ENCODE data around the gene NTNG1. TPM values are rescaled to one million over a fixed set of nuclear protein-coding genes. Genes with fewer than 3 reads are reported as not detected.

NTNG1 gene
- total and polyA plus RNA-seq, 10 of the 15 experiments (the other 5 are each of a cell fraction or from before 2014, with no cell fraction given), result 0.18 to 2.3 (median 1.1) TPM; not detected in 1

GRCh38 chr1:107529511-107530149 lies 388.8 kb downstream of the NTNG1 start (continued):
- TF ChIP-seq, protein P1, sequence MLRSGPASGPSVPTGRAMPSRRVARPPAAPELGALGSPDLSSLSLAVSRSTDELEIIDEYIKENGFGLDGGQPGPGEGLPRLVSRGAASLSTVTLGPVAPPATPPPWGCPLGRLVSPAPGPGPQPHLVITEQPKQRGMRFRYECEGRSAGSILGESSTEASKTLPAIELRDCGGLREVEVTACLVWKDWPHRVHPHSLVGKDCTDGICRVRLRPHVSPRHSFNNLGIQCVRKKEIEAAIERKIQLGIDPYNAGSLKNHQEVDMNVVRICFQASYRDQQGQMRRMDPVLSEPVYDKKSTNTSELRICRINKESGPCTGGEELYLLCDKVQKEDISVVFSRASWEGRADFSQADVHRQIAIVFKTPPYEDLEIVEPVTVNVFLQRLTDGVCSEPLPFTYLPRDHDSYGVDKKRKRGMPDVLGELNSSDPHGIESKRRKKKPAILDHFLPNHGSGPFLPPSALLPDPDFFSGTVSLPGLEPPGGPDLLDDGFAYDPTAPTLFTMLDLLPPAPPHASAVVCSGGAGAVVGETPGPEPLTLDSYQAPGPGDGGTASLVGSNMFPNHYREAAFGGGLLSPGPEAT (IDR thresholded peaks at IDR 0.05; ENCODE audit: low read depth), result no peak
- TF ChIP-seq YBX1 (IDR thresholded peaks at IDR 0.05) (no peak), ZSCAN29 (IDR thresholded peaks at IDR 0.05) (no peak), CREB1 (IDR thresholded peaks at IDR 0.05; ENCODE audit: low read depth) (no peak), ASH2L (IDR thresholded peaks at IDR 0.05; ENCODE audit: borderline replicate concordance, low read depth) (no peak), NFYB (IDR thresholded peaks at IDR 0.05; ENCODE audit: insufficient read depth, low read depth, low read length) (no peak), CTCF (IDR thresholded peaks at IDR 0.05 in 2 of 3, conservative IDR thresholded peaks at IDR 0.05 in 1 of 3; ENCODE audit: control insufficient read depth in 2 of 3, extremely low read depth in 1 of 3, insufficient read depth in 1 of 3, low read depth in 3 of 3, low read length in 3 of 3) (peak; percentile 85 to 95 (median 88); a peak in 5 of 6 replicates), TBL1XR1 (IDR thresholded peaks at IDR 0.05; ENCODE audit: low read depth, low read length) (no peak), RUNX3 (IDR thresholded peaks at IDR 0.05; ENCODE audit: low read length) (0 out of 2 replicates have a peak, but pooled peaks have one; percentile 13), TCF3 (IDR thresholded peaks at IDR 0.05; ENCODE audit: borderline replicate concordance, insufficient read depth, low read depth, low read length) (no peak), JUND (IDR thresholded peaks at IDR 0.05; ENCODE audit: low read depth, low read length) (no peak), SKIL (IDR thresholded peaks at IDR 0.05; ENCODE audit: low read depth, poor library complexity, severe bottlenecking) (no peak)
- TF ChIP-seq, protein P2, sequence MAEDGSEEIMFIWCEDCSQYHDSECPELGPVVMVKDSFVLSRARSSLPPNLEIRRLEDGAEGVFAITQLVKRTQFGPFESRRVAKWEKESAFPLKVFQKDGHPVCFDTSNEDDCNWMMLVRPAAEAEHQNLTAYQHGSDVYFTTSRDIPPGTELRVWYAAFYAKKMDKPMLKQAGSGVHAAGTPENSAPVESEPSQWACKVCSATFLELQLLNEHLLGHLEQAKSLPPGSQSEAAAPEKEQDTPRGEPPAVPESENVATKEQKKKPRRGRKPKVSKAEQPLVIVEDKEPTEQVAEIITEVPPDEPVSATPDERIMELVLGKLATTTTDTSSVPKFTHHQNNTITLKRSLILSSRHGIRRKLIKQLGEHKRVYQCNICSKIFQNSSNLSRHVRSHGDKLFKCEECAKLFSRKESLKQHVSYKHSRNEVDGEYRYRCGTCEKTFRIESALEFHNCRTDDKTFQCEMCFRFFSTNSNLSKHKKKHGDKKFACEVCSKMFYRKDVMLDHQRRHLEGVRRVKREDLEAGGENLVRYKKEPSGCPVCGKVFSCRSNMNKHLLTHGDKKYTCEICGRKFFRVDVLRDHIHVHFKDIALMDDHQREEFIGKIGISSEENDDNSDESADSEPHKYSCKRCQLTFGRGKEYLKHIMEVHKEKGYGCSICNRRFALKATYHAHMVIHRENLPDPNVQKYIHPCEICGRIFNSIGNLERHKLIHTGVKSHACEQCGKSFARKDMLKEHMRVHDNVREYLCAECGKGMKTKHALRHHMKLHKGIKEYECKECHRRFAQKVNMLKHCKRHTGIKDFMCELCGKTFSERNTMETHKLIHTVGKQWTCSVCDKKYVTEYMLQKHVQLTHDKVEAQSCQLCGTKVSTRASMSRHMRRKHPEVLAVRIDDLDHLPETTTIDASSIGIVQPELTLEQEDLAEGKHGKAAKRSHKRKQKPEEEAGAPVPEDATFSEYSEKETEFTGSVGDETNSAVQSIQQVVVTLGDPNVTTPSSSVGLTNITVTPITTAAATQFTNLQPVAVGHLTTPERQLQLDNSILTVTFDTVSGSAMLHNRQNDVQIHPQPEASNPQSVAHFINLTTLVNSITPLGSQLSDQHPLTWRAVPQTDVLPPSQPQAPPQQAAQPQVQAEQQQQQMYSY (CRISPR knock-in tag; IDR thresholded peaks at IDR 0.05), result no peak
- TF ChIP-seq, protein P3, sequence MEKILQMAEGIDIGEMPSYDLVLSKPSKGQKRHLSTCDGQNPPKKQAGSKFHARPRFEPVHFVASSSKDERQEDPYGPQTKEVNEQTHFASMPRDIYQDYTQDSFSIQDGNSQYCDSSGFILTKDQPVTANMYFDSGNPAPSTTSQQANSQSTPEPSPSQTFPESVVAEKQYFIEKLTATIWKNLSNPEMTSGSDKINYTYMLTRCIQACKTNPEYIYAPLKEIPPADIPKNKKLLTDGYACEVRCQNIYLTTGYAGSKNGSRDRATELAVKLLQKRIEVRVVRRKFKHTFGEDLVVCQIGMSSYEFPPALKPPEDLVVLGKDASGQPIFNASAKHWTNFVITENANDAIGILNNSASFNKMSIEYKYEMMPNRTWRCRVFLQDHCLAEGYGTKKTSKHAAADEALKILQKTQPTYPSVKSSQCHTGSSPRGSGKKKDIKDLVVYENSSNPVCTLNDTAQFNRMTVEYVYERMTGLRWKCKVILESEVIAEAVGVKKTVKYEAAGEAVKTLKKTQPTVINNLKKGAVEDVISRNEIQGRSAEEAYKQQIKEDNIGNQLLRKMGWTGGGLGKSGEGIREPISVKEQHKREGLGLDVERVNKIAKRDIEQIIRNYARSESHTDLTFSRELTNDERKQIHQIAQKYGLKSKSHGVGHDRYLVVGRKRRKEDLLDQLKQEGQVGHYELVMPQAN (conservative IDR thresholded peaks at IDR 0.05), result no peak
